HL-60 (cell line): Measurements from ENCODE around the gene IBA57.

ENCODE experiments used
- CTCF ChIP-seq: IDR thresholded peaks from one replicate; pipeline ENCODE4 v1.5.1; 2011; ENCODE audit warnings: low read length, control low read depth, inconsistent platforms; ENCODE audit not compliant: insufficient read depth
- GABPA ChIP-seq: IDR thresholded peaks from 2 replicates; pipeline ENCODE4 v1.6.1; 2012; ENCODE audit warnings: low read depth
- POLR2AphosphoS5 ChIP-seq: IDR thresholded peaks from 2 replicates; pipeline ENCODE4 v1.6.1; 2012; ENCODE audit warnings: low read depth
- REST ChIP-seq: IDR thresholded peaks from 2 replicates; pipeline ENCODE4 v1.6.1; 2012; ENCODE audit warnings: low read depth; ENCODE audit not compliant: insufficient replicate concordance
- SPI1 ChIP-seq: IDR thresholded peaks from 2 replicates; pipeline ENCODE4 v1.6.1; 2012; ENCODE audit warnings: low read depth, mild to moderate bottlenecking, borderline replicate concordance

- TF ChIP-seq CTCF (no peak), POLR2AphosphoS5 (no peak), GABPA (no peak), SPI1 (no peak), REST (no peak)
Measured at GRCh38 chr1:228144993-228145343, 20.6 kb upstream of the IBA57 start.
